H1 (cell line): ENCODE results near the gene SPOCK1. TPM values are rescaled to one million over a fixed set of nuclear protein-coding genes. Genes with fewer than 3 reads are reported as not detected.

Experiments used
- CTCF ChIA-PET: fragments of 300-600 bp; sonication (Branson Sonifier 250); formaldehyde crosslinking; loops from one replicate; lab custom pipeline; 2021; ENCODE audit not compliant: partially characterized antibody; lab: Charles Lee
- POLR2A ChIA-PET: fragments of 300-600 bp; sonication (Branson Sonifier 250); formaldehyde crosslinking; loops from one replicate; lab custom pipeline; 2021; ENCODE audit warnings: inconsistent platforms; ENCODE audit not compliant: partially characterized antibody; lab: Charles Lee
- DNase-seq, 2 experiments: peaks; one replicate each; pipeline versions ENCODE4 v3.0.0 to v3.0.0-alpha.2; 2010 to 2022; ENCODE audit warnings: low spot score in 2 of 2, low read depth in 1 of 2, mixed read lengths in 1 of 2
- FAIRE-seq: peaks from 2 replicates; lab custom pipeline; 2011; peaks lifted over from hg19 to GRCh38; lab: Jason Lieb, UNC
- H2AFZ ChIP-seq: 2 replicates; pipeline ENCODE4 v1.8.1; 2012; ENCODE audit warnings: low read length, inconsistent platforms
- H2AK5ac ChIP-seq: 2 replicates; pipeline ENCODE4 v1.6.1; 2013; ENCODE audit warnings: low read depth, low read length
- H2BK120ac ChIP-seq: replicated peaks from 2 replicates; pipeline ENCODE3; 2013; ENCODE audit warnings: low read depth, low read length, inconsistent platforms
- H2BK12ac ChIP-seq: 2 replicates; pipeline ENCODE4 v1.6.1; 2013; ENCODE audit warnings: low read depth, low read length
- H2BK15ac ChIP-seq: 2 replicates; pipeline ENCODE4 v1.6.1; 2013; ENCODE audit warnings: low read length
- H2BK20ac ChIP-seq: 2 replicates; pipeline ENCODE4 v1.6.1; 2013; ENCODE audit warnings: low read length
- H2BK5ac ChIP-seq: 2 replicates; pipeline ENCODE4 v1.6.1; 2013; ENCODE audit warnings: low read depth, low read length
- H3K14ac ChIP-seq: 2 replicates; pipeline ENCODE4 v1.6.1; 2013; ENCODE audit warnings: inconsistent platforms; ENCODE audit not compliant: insufficient read length
- H3K18ac ChIP-seq: 2 replicates; pipeline ENCODE4 v1.6.1; 2013; ENCODE audit warnings: low read length; ENCODE audit errors: extremely low read depth
- H3K23ac ChIP-seq: 2 replicates; pipeline ENCODE4 v1.6.1; 2013; ENCODE audit warnings: inconsistent platforms; ENCODE audit not compliant: insufficient read length
- H3K23me2 ChIP-seq: 2 replicates; pipeline ENCODE4 v1.6.1; 2013; ENCODE audit warnings: low read depth, low read length
- H3K27ac ChIP-seq: 2 replicates; pipeline ENCODE4 v1.6.1; 2011; ENCODE audit warnings: low read depth, low read length, inconsistent platforms
- H3K27me3 ChIP-seq, 4 experiments: replicated peaks in 1 of 4; 1 replicate in 1 of 4; 2 replicates in 3 of 4; pipeline versions ENCODE4 v1.6.1 to v1.8.1; 2011 to 2013; ENCODE audit warnings: low read length in 3 of 4, mild to moderate bottlenecking in 3 of 4, inconsistent platforms in 2 of 4, mixed read lengths in 2 of 4, moderate library complexity in 1 of 4; ENCODE audit not compliant: control insufficient read depth in 3 of 4, insufficient read depth in 3 of 4; ENCODE audit errors: extremely low read depth in 1 of 4
- H3K36me3 ChIP-seq, 4 experiments: 2 replicates each; pipeline versions ENCODE4 v1.6.1 to v1.8.1; 2011 to 2013; ENCODE audit warnings: mild to moderate bottlenecking in 4 of 4, low read length in 3 of 4, moderate library complexity in 2 of 4, control low read depth in 1 of 4, inconsistent platforms in 1 of 4; ENCODE audit not compliant: insufficient read depth in 4 of 4, control insufficient read depth in 2 of 4
- H3K4ac ChIP-seq: replicated peaks from 2 replicates; pipeline ENCODE3; 2013; ENCODE audit warnings: low read length, low read depth, mixed read lengths, inconsistent platforms; ENCODE audit not compliant: insufficient read length
- H3K4me1 ChIP-seq, 4 experiments: replicated peaks in 1 of 4; 1 replicate in 1 of 4; 2 replicates in 3 of 4; pipeline versions ENCODE4 v1.6.1 to v1.8.1; 2011 to 2013; ENCODE audit warnings: low read length in 3 of 4, inconsistent platforms in 2 of 4, mixed read lengths in 1 of 4; ENCODE audit not compliant: insufficient read depth in 4 of 4, control insufficient read depth in 3 of 4
- H3K4me2 ChIP-seq, 2 experiments: 2 replicates each; pipeline versions ENCODE4 v1.6.1 to v1.8.1; 2011 to 2013; ENCODE audit warnings: low read depth in 2 of 2, low read length in 2 of 2, control low read depth in 1 of 2, inconsistent platforms in 1 of 2, mild to moderate bottlenecking in 1 of 2; ENCODE audit not compliant: insufficient read depth in 1 of 2
- H3K4me3 ChIP-seq, 4 experiments: fragments of 200-600, 300-600 bp in 1 of 4; sonication (generic), shearing (Covaris generic), sonication (Bioruptor Twin) in 1 of 4; 2 replicates each; pipeline versions ENCODE4 v1.5.1 to v1.8.1; 2011 to 2016; ENCODE audit warnings: low read length in 4 of 4, low read depth in 3 of 4, control low read depth in 2 of 4, inconsistent platforms in 2 of 4, mild to moderate bottlenecking in 2 of 4, mixed read lengths in 1 of 4, moderate library complexity in 1 of 4; ENCODE audit not compliant: insufficient read depth in 2 of 4; ENCODE audit errors: extremely low read depth in 1 of 4
- H3K56ac ChIP-seq: replicated peaks from 2 replicates; pipeline ENCODE3; 2013; ENCODE audit warnings: low read depth, mild to moderate bottlenecking, mixed read lengths, low read length, inconsistent platforms; ENCODE audit not compliant: insufficient read length
- H3K79me1 ChIP-seq: 2 replicates; pipeline ENCODE4 v1.6.1; 2013; ENCODE audit warnings: low read depth, low read length, control low read depth
- H3K79me2 ChIP-seq, 2 experiments: 2 replicates each; pipeline versions ENCODE4 v1.6.1 to v1.8.1; 2012 to 2013; ENCODE audit warnings: low read length in 2 of 2, mild to moderate bottlenecking in 2 of 2, inconsistent platforms in 1 of 2; ENCODE audit not compliant: insufficient read depth in 2 of 2, control insufficient read depth in 1 of 2
- H3K9ac ChIP-seq, 4 experiments: replicated peaks in 1 of 4; 1 replicate in 1 of 4; 2 replicates in 3 of 4; pipeline versions ENCODE4 v1.6.1 to v1.8.1; 2011 to 2013; ENCODE audit warnings: low read depth in 3 of 4, low read length in 3 of 4, control low read depth in 2 of 4, mild to moderate bottlenecking in 2 of 4, moderate library complexity in 2 of 4, inconsistent platforms in 1 of 4; ENCODE audit errors: extremely low read depth in 1 of 4
- H3K9me3 ChIP-seq, 2 experiments: 2 replicates each; pipeline versions ENCODE4 v1.6.1 to v1.8.1; 2012 to 2013; ENCODE audit warnings: mild to moderate bottlenecking in 2 of 2, moderate library complexity in 2 of 2, control low read depth in 1 of 2, inconsistent platforms in 1 of 2, low read depth in 1 of 2, low read length in 1 of 2, mixed read lengths in 1 of 2; ENCODE audit not compliant: insufficient read depth in 2 of 2
- H4K20me1 ChIP-seq, 2 experiments: replicated peaks in 1 of 2; 2 replicates each; pipeline versions ENCODE3 to v1.8.1; 2011 to 2013; ENCODE audit warnings: inconsistent platforms in 2 of 2, low read length in 2 of 2, mild to moderate bottlenecking in 1 of 2; ENCODE audit not compliant: insufficient read depth in 2 of 2, control insufficient read depth in 1 of 2
- H4K5ac ChIP-seq: 2 replicates; pipeline ENCODE4 v1.6.1; 2013; ENCODE audit warnings: low read length, low read depth, mixed read lengths, inconsistent platforms; ENCODE audit not compliant: insufficient read length
- H4K8ac ChIP-seq: 2 replicates; pipeline ENCODE4 v1.8.0; 2013; ENCODE audit warnings: mild to moderate bottlenecking, moderate library complexity, low read length, inconsistent platforms; ENCODE audit not compliant: insufficient read depth; ENCODE audit errors: extremely low read depth
- H4K91ac ChIP-seq: replicated peaks from 2 replicates; pipeline ENCODE3; 2013; ENCODE audit warnings: low read length, mixed read lengths, inconsistent platforms; ENCODE audit not compliant: insufficient read length
- BACH1 ChIP-seq: IDR thresholded peaks from 2 replicates; pipeline ENCODE4 v1.6.1; 2012; ENCODE audit warnings: low read length, improper control_type of control experiment
- CBX5 ChIP-seq: fragments of 300-800, 300-1000 bp; sonication (generic); IDR thresholded peaks from 2 replicates; pipeline ENCODE4 v1.7.1; 2016; ENCODE audit warnings: antibody characterized with exemption, low read length, low read depth
- CEBPB ChIP-seq: IDR thresholded peaks from 2 replicates; pipeline ENCODE4 v1.6.1; 2012; ENCODE audit warnings: low read depth, low read length
- GABPA ChIP-seq: IDR thresholded peaks from 2 replicates; pipeline ENCODE4 v1.6.1; 2011; ENCODE audit warnings: mild to moderate bottlenecking, low read length, moderate library complexity, borderline replicate concordance; ENCODE audit not compliant: insufficient read depth
- JUN ChIP-seq: IDR thresholded peaks from 2 replicates; pipeline ENCODE4 v1.6.1; 2011; ENCODE audit warnings: low read depth, mild to moderate bottlenecking, improper control_type of control experiment, low read length
- POLR2A ChIP-seq, 2 experiments: IDR thresholded peaks; 1 replicate in 1 of 2; 2 replicates in 1 of 2; pipeline ENCODE4 v1.6.1; 2011; ENCODE audit warnings: low read depth in 2 of 2, low read length in 2 of 2, mild to moderate bottlenecking in 2 of 2; ENCODE audit errors: control extremely low read depth in 1 of 2
- POLR2AphosphoS5 ChIP-seq: IDR thresholded peaks from 2 replicates; pipeline ENCODE4 v1.6.1; 2011; ENCODE audit warnings: low read depth, low read length
- RXRA ChIP-seq: IDR thresholded peaks from 2 replicates; pipeline ENCODE4 v1.6.1; 2011; ENCODE audit warnings: low read depth, mild to moderate bottlenecking, low read length, moderate library complexity; ENCODE audit not compliant: insufficient read depth
- SP1 ChIP-seq: IDR thresholded peaks from 2 replicates; pipeline ENCODE4 v1.6.1; 2011; ENCODE audit warnings: low read depth, low read length
- SP2 ChIP-seq: IDR thresholded peaks from 2 replicates; pipeline ENCODE4 v1.6.1; 2012; ENCODE audit warnings: mild to moderate bottlenecking, low read length, inconsistent platforms
- SRF ChIP-seq: IDR thresholded peaks from 2 replicates; pipeline ENCODE4 v1.6.1; 2011; ENCODE audit warnings: mild to moderate bottlenecking, low read depth, low read length, moderate library complexity
- TBP ChIP-seq: IDR thresholded peaks from 2 replicates; pipeline ENCODE4 v1.6.1; 2011; ENCODE audit warnings: low read depth, low read length, improper control_type of control experiment
- WGBS, 2 experiments: shearing (Covaris generic) in 1 of 2; methylation state at CpG; one replicate each; pipeline versions ENCODE4 v1.1.6 to v1.1.7; 2013 to 2015; ENCODE audit warnings: low lambda C conversion rate in 2 of 2, mixed read lengths in 2 of 2, inconsistent platforms in 1 of 2, low coverage in 1 of 2, missing lambda C conversion rate in 1 of 2; ENCODE audit not compliant: insufficient replicate concordance in 2 of 2, insufficient coverage in 1 of 2, insufficient read length in 1 of 2; ENCODE audit errors: extremely low coverage in 1 of 2, missing lambda C conversion rate in 1 of 2; 5-methylcytosine and 5-hydroxymethylcytosine counted together
- polyA plus RNA-seq, 7 experiments: library from polyadenylated mRNA; depleted of rRNA in 3 of 7; stranded (reverse) in 5 of 7; unstranded in 2 of 7; fragments of >200 nt in 5 of 7; fragments of 200-250 nt in 2 of 7; gene quantifications; 1 replicate in 5 of 7; 2 replicates in 1 of 7; 4 replicates in 1 of 7; pipeline versions ENCODE4 v1.2.1 to v1.2.3, GENCODE V29; 2011 to 2013; ENCODE audit warnings: missing spikeins in 2 of 7, mixed read lengths in 2 of 7
- total RNA-seq: library from RNA; stranded (reverse); fragmentation: NEBNext Ultra II Directional; extraction: Animal tissue kit (Norgen Biotek cat#: 25700); gene quantifications from 2 replicates; pipeline ENCODE4 v1.2.1, GENCODE V29; 2021
- TF ChIP-seq, protein P1 (sequence below): IDR thresholded peaks from 2 replicates; pipeline ENCODE4 v1.6.1; 2011; ENCODE audit warnings: low read length, improper control_type of control experiment

The SPOCK1 gene
- total and polyA plus RNA-seq, 2 of the 8 experiments (the other 6 are each of a cell fraction or from before 2014, with no cell fraction given), result 6.9 to 18.1 TPM

DNA sequence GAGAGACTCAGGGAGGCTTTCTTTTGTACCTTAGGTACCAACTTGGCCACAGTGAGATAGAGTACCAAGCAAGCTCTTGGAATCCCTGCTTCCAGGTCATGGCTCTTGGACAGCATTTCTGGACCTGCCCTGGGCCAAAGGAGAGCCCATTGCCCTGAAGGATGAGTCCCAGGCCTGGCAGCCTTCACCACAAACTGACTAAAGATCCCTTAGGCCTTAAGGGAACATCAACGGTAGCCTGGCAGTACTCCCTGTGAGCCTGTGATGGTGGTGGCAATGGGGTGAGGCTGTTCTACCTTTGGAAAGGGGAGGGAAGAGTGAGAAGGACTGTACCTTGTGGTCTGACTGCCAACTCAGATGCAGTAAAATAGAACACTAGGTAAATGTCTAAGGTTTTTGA is 334.6 kb downstream of the SPOCK1 start:
- H3K56ac ChIP-seq, result no peak overlapping the region
- no peak for DNase-seq
- no peak overlapping the region for H4K5ac ChIP-seq
- no peaks in the 10 kb centered on the region for H3K9me3 ChIP-seq
- H3K27me3 ChIP-seq, result no peaks in the 10 kb centered on the region
- no peak overlapping the region for H3K4ac ChIP-seq
- no peak overlapping the region for H4K91ac ChIP-seq
- no peak overlapping the region for H2BK12ac ChIP-seq
- no peak overlapping the region for H2BK15ac ChIP-seq
- no peak for TF ChIP-seq CBX5
- no peak for TF ChIP-seq SRF
- TF ChIP-seq RXRA, result no peak
- no peak for TF ChIP-seq BACH1
- no peak for TF ChIP-seq TBP
- TF ChIP-seq, protein P1, sequence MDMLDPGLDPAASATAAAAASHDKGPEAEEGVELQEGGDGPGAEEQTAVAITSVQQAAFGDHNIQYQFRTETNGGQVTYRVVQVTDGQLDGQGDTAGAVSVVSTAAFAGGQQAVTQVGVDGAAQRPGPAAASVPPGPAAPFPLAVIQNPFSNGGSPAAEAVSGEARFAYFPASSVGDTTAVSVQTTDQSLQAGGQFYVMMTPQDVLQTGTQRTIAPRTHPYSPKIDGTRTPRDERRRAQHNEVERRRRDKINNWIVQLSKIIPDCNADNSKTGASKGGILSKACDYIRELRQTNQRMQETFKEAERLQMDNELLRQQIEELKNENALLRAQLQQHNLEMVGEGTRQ, result no peak
- TF ChIP-seq GABPA, result no peak
- no peak for TF ChIP-seq POLR2AphosphoS5
- no peak for TF ChIP-seq CEBPB
- no peak for TF ChIP-seq SP1
- TF ChIP-seq JUN, result no peak
- TF ChIP-seq SP2, result no peak
- no peak for TF ChIP-seq POLR2A (IDR thresholded peaks at IDR 0.05; ENCODE audit: control extremely low read depth in 1 of 2, low read depth in 2 of 2, low read length in 2 of 2)
- no peak overlapping the region for H3K27ac ChIP-seq
- no peak overlapping the region for H3K23ac ChIP-seq
- CTCF ChIA-PET, result interaction anchor here (0.8 to 2.2 kb wide), 3 partner anchors 9 to 20 kb away, joined by 3 to 6 read pairs (median 4); no protein-coding TSS in a partner anchor
- 100% methylated on average over 1 of the region's 1 CpG; no CpG with 5 or more reads in 1 of the 2 experiments for WGBS, 2 experiments
- no peak overlapping the region for H3K4me3 ChIP-seq
- H3K23me2 ChIP-seq, result no peaks in the 10 kb centered on the region
- no peak overlapping the region for H2BK20ac ChIP-seq
- no peaks in the 10 kb centered on the region for H4K20me1 ChIP-seq
- POLR2A ChIA-PET, result no interaction called here
- H3K36me3 ChIP-seq, result no peaks in the 10 kb centered on the region
- FAIRE-seq, result no peak
- H3K18ac ChIP-seq, result no peak overlapping the region
- H2AFZ ChIP-seq, result no peak overlapping the region
- peak overlapping the region; percentile 18; the same call in 1 of the 2 replicates for H4K8ac ChIP-seq
- H3K9ac ChIP-seq, result no peak overlapping the region
- H2BK120ac ChIP-seq, result no peak overlapping the region
- H2AK5ac ChIP-seq, result no peak overlapping the region
- no peak overlapping the region for H3K4me2 ChIP-seq
- no peaks in the 10 kb centered on the region for H3K79me1 ChIP-seq
- H3K79me2 ChIP-seq, result no peaks in the 10 kb centered on the region
- H3K14ac ChIP-seq, result no peak overlapping the region
- H3K4me1 ChIP-seq, result no peaks in the 10 kb centered on the region
- H2BK5ac ChIP-seq, result no peak overlapping the region
